22Rv1 (cell line): Measurements from ENCODE around the gene CUX1.
"Not testable (repeated sequence)": the region's sequence is repeated elsewhere in the genome, so short reads cannot be mapped to it uniquely, and the experiment has no call there.

Experiments used
- ZFX ChIP-seq: fragments of 450-650 bp; IDR thresholded peaks from 2 replicates; pipeline ENCODE4 v1.6.1; 2017; ENCODE audit warnings: antibody characterized with exemption, borderline replicate concordance
- TF ChIP-seq, protein P1 (sequence below): fragments of 450-650 bp; IDR thresholded peaks from 2 replicates; pipeline ENCODE4 v1.5.1; 2017; ENCODE audit warnings: mild to moderate bottlenecking

- TF ChIP-seq, protein P1, sequence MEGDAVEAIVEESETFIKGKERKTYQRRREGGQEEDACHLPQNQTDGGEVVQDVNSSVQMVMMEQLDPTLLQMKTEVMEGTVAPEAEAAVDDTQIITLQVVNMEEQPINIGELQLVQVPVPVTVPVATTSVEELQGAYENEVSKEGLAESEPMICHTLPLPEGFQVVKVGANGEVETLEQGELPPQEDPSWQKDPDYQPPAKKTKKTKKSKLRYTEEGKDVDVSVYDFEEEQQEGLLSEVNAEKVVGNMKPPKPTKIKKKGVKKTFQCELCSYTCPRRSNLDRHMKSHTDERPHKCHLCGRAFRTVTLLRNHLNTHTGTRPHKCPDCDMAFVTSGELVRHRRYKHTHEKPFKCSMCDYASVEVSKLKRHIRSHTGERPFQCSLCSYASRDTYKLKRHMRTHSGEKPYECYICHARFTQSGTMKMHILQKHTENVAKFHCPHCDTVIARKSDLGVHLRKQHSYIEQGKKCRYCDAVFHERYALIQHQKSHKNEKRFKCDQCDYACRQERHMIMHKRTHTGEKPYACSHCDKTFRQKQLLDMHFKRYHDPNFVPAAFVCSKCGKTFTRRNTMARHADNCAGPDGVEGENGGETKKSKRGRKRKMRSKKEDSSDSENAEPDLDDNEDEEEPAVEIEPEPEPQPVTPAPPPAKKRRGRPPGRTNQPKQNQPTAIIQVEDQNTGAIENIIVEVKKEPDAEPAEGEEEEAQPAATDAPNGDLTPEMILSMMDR = not testable (repeated sequence)
- TF ChIP-seq ZFX = not testable (repeated sequence)
Measured at GRCh38 chr7:101822632-101823031, 5.2 kb downstream of the CUX1 start.
